SK-N-SH (cell line): ENCODE measurements around the gene BPIFA3. TPM values are rescaled to one million over a fixed set of nuclear protein-coding genes. Genes with fewer than 3 reads are reported as not detected.

Experiments used
- CTCF ChIA-PET: fragments of 300-600, 350-600 bp; formaldehyde crosslinking; extraction: SDS; loops from one replicate; lab custom pipeline; 2021; lab: Yijun Ruan, JAX
- POLR2A ChIA-PET: fragments of 350-600 bp; sonication (Branson Sonifier 250); formaldehyde crosslinking; extraction: SDS; loops from one replicate; lab custom pipeline; 2020; ENCODE audit warnings: antibody characterized with exemption, inconsistent platforms; lab: Yijun Ruan, JAX
- DNase-seq: peaks from one replicate; pipeline ENCODE4 v3.0.0; 2012
- H2AFZ ChIP-seq: fragments of 200-600 bp; sonication (generic); 2 replicates; pipeline ENCODE4 v1.8.1; 2016; ENCODE audit warnings: antibody characterized with exemption, mild to moderate bottlenecking, low read depth
- H3F3A ChIP-seq: fragments of 200-600 bp; sonication (generic); replicated peaks from 2 replicates; pipeline ENCODE3; 2016; ENCODE audit warnings: antibody characterized with exemption, mild to moderate bottlenecking; ENCODE audit not compliant: insufficient read depth
- H3K27ac ChIP-seq, 2 experiments: fragments of 200-500 bp in 1 of 2; fragments of 200-600 bp in 1 of 2; sonication (Bioruptor generic) in 1 of 2; sonication (generic), shearing (Covaris generic) in 1 of 2; 2 replicates each; pipeline versions ENCODE4 v1.5.1 to v1.6.1; 2014 to 2016; ENCODE audit warnings: low read depth in 2 of 2, inconsistent platforms in 1 of 2, low read length in 1 of 2, mild to moderate bottlenecking in 1 of 2, mixed read lengths in 1 of 2
- H3K27me3 ChIP-seq: fragments of 200-600 bp; sonication (generic), shearing (Covaris generic); 2 replicates; pipeline ENCODE4 v1.6.1; 2016; ENCODE audit warnings: mixed run types; ENCODE audit not compliant: insufficient read depth
- H3K36me3 ChIP-seq, 2 experiments: fragments of 200-500 bp in 1 of 2; fragments of 200-600 bp in 1 of 2; sonication (Bioruptor generic) in 1 of 2; sonication (generic) in 1 of 2; replicated peaks in 1 of 2; 2 replicates each; pipeline versions ENCODE3 to v1.5.1; 2014 to 2016; ENCODE audit warnings: low read length in 1 of 2, mild to moderate bottlenecking in 1 of 2; ENCODE audit not compliant: insufficient read depth in 2 of 2, control insufficient read depth in 1 of 2
- H3K4me1 ChIP-seq, 2 experiments: fragments of 200-500 bp in 1 of 2; fragments of 200-600 bp in 1 of 2; sonication (Bioruptor generic) in 1 of 2; sonication (generic), shearing (Covaris generic) in 1 of 2; 2 replicates each; pipeline versions ENCODE4 v1.5.1 to v1.6.1; 2014 to 2016; ENCODE audit warnings: low read depth in 1 of 2, low read length in 1 of 2, mixed run types in 1 of 2; ENCODE audit not compliant: insufficient read depth in 2 of 2, control insufficient read depth in 1 of 2
- H3K4me2 ChIP-seq: fragments of 200-600 bp; sonication (generic), shearing (Covaris generic); 2 replicates; pipeline ENCODE4 v1.6.1; 2017; ENCODE audit warnings: mixed run types
- H3K4me3 ChIP-seq, 2 experiments: fragments of 200-500 bp in 1 of 2; fragments of 200-600 bp in 1 of 2; sonication (Bioruptor generic) in 1 of 2; sonication (generic), shearing (Covaris generic) in 1 of 2; 2 replicates each; pipeline versions ENCODE4 v1.5.1 to v1.8.1; 2014 to 2016; ENCODE audit warnings: low read depth in 2 of 2, inconsistent platforms in 1 of 2, low read length in 1 of 2, mild to moderate bottlenecking in 1 of 2, mixed read lengths in 1 of 2, moderate library complexity in 1 of 2
- H3K79me2 ChIP-seq: fragments of 200-600 bp; sonication (generic); 2 replicates; pipeline ENCODE4 v1.8.1; 2017; ENCODE audit warnings: mild to moderate bottlenecking; ENCODE audit not compliant: insufficient read depth
- H3K9ac ChIP-seq: fragments of 200-600 bp; sonication (generic); 2 replicates; pipeline ENCODE4 v1.6.1; 2017; ENCODE audit warnings: mixed run types
- H3K9me2 ChIP-seq: fragments of 200-600 bp; sonication (generic); 2 replicates; pipeline ENCODE4 v1.6.1; 2017; ENCODE audit warnings: mixed run types
- H3K9me3 ChIP-seq: fragments of 200-600 bp; sonication (generic); 2 replicates; pipeline ENCODE4 v1.6.1; 2017; ENCODE audit warnings: mixed run types, mild to moderate bottlenecking, moderate library complexity
- H4K20me1 ChIP-seq: fragments of 200-600 bp; sonication (generic); 2 replicates; pipeline ENCODE4 v1.6.1; 2017; ENCODE audit warnings: mild to moderate bottlenecking, mixed run types; ENCODE audit not compliant: insufficient read depth
- CHD2 ChIP-seq: fragments of 150-350 bp; IDR thresholded peaks from 2 replicates; pipeline ENCODE4 v1.6.1; 2018; ENCODE audit warnings: low read length; ENCODE audit not compliant: partially characterized antibody
- CTCF ChIP-seq: fragments of 200-600 bp; sonication (generic); IDR thresholded peaks from 2 replicates; pipeline ENCODE4 v1.6.1; 2017; ENCODE audit warnings: antibody characterized with exemption, mild to moderate bottlenecking, moderate library complexity
- ELF1 ChIP-seq: IDR thresholded peaks from 2 replicates; pipeline ENCODE4 v1.4.0; 2012
- EP300 ChIP-seq, 2 experiments: IDR thresholded peaks; 2 replicates each; pipeline versions ENCODE4 v1.4.0 to v1.6.1; 2012; ENCODE audit warnings: borderline replicate concordance in 1 of 2, low read depth in 1 of 2, low read length in 1 of 2
- EZH2phosphoT487 ChIP-seq: fragments of 200-600 bp; sonication (generic); IDR thresholded peaks from 2 replicates; pipeline ENCODE4 v1.6.1; 2017; ENCODE audit warnings: low read depth, mixed run types, mild to moderate bottlenecking, antibody characterized with exemption, moderate library complexity, borderline replicate concordance
- FOXJ3 ChIP-seq: sonication (generic); formaldehyde crosslinking; IDR thresholded peaks from 2 replicates; pipeline ENCODE4 v1.5.1; 2020; ENCODE audit warnings: mild to moderate bottlenecking, missing genetic modification reagents
- GABPA ChIP-seq: IDR thresholded peaks from 2 replicates; pipeline ENCODE4 v1.4.0; 2012; ENCODE audit warnings: low read depth, mild to moderate bottlenecking
- NFIC ChIP-seq: IDR thresholded peaks from 2 replicates; pipeline ENCODE4 v1.4.0; 2012; ENCODE audit warnings: borderline replicate concordance
- NRF1 ChIP-seq: IDR thresholded peaks from 2 replicates; pipeline ENCODE4 v1.6.1; 2012; ENCODE audit warnings: low read depth, mild to moderate bottlenecking, low read length
- PBX3 ChIP-seq: IDR thresholded peaks from 2 replicates; pipeline ENCODE4; 2012
- POLR2AphosphoS5 ChIP-seq: IDR thresholded peaks from 2 replicates; pipeline ENCODE4 v1.6.1; 2012; ENCODE audit warnings: low read depth, low read length
- REST ChIP-seq: IDR thresholded peaks from 2 replicates; pipeline ENCODE4 v1.6.1; 2012; ENCODE audit warnings: mild to moderate bottlenecking, low read depth, low read length, moderate library complexity
- RFX5 ChIP-seq: IDR thresholded peaks from 2 replicates; pipeline ENCODE4 v1.6.1; 2012; ENCODE audit warnings: mild to moderate bottlenecking, improper control_type of control experiment, low read length
- SMC3 ChIP-seq: IDR thresholded peaks from 2 replicates; pipeline ENCODE4 v1.6.1; 2012; ENCODE audit warnings: low read depth, low read length, improper control_type of control experiment
- TCF12 ChIP-seq: IDR thresholded peaks from 2 replicates; pipeline ENCODE4 v1.4.0; 2012
- TEAD4 ChIP-seq: IDR thresholded peaks from 2 replicates; pipeline ENCODE4 v1.4.0; 2012; ENCODE audit warnings: mild to moderate bottlenecking, borderline replicate concordance; ENCODE audit not compliant: insufficient read depth
- USF1 ChIP-seq: IDR thresholded peaks from 2 replicates; pipeline ENCODE4 v1.4.0; 2012; ENCODE audit warnings: low read depth, borderline replicate concordance
- YY1 ChIP-seq: IDR thresholded peaks from 2 replicates; pipeline ENCODE4 v1.4.0; 2012; ENCODE audit warnings: low read depth, mild to moderate bottlenecking
- ZBTB33 ChIP-seq: IDR thresholded peaks from 2 replicates; pipeline ENCODE4 v1.4.0; 2012; ENCODE audit warnings: low read depth, borderline replicate concordance
- WGBS: methylation state at CpG from one replicate; pipeline ENCODE4 v1.1.6; 2017; ENCODE audit warnings: low lambda C conversion rate; 5-methylcytosine and 5-hydroxymethylcytosine counted together
- polyA plus RNA-seq, 3 experiments: library from polyadenylated mRNA; depleted of rRNA; stranded (reverse); fragments of >200 nt; gene quantifications; 2 replicates each; pipeline ENCODE4 v1.2.3, GENCODE V29; 2012

BPIFA3 gene
- not detected in 2 replicates for polyA plus RNA-seq (2012; rRNA removed)
- not detected in 2 replicates for polyA plus RNA-seq (2012; cell fraction: cytosol; rRNA removed)
- polyA plus RNA-seq (2012; cell fraction: nucleus; rRNA removed): not detected in 2 replicates

- Histone ChIP-seq H3K79me2 (no peaks in the 10 kb centered on the region), H3K36me3 (no peaks in the 10 kb centered on the region), H3K27ac (no peak within 1 kb of the TSS), H3K9me3 (no peaks in the 10 kb centered on the region), H3K4me1 (no peaks in the 10 kb centered on the region), H3F3A (no peaks in the 10 kb centered on the region), H4K20me1 (no peaks in the 10 kb centered on the region), H3K27me3 (peaks cover 7% of the 10 kb centered on the region; the same call in 1 of the 2 replicates), H3K4me2 (no peak within 1 kb of the TSS), H3K9ac (no peak within 1 kb of the TSS), H3K9me2 (no peaks in the 10 kb centered on the region), H2AFZ (no peak within 1 kb of the TSS), H3K4me3 (no peak within 1 kb of the TSS)
- 4% methylated on average over 2 of the region's 2 CpGs for WGBS
- no peak for DNase-seq
- CTCF ChIA-PET: no interaction called here
- POLR2A ChIA-PET: no interaction called here
- TF ChIP-seq ELF1 (no peak), SMC3 (no peak), GABPA (no peak), CTCF (no peak), YY1 (no peak), TCF12 (no peak), REST (no peak)
Measured at GRCh38 chr20:33217052-33217451, at the start of gene BPIFA3. BPIFA3 (plus strand) TSS chr20:33217352; CDS start chr20:33217537, 185 bp downstream.

- Histone ChIP-seq H4K20me1 (no peaks in the 10 kb centered on the region), H3K4me2 (no peak within 1 kb of the TSS), H3K4me1 (no peaks in the 10 kb centered on the region), H2AFZ (no peak within 1 kb of the TSS), H3K9me3 (peaks cover 4% of the 10 kb centered on the region; the same call in 1 of the 2 replicates), H3K4me3 (no peak within 1 kb of the TSS), H3K9me2 (no peaks in the 10 kb centered on the region), H3K36me3 (no peaks in the 10 kb centered on the region), H3K79me2 (no peaks in the 10 kb centered on the region), H3K27me3 (peaks cover 23% of the 10 kb centered on the region; the same call in 1 of the 2 replicates), H3F3A (no peaks in the 10 kb centered on the region), H3K9ac (no peak within 1 kb of the TSS), H3K27ac (no peak within 1 kb of the TSS)
- no peak for DNase-seq
- 21% methylated on average over 8 of the region's 8 CpGs for WGBS
- ChIA-PET CTCF (no interaction called here), POLR2A (no interaction called here)
- TF ChIP-seq POLR2AphosphoS5: no peak
- TF ChIP-seq NRF1: no peak
- TF ChIP-seq TCF12: no peak
- no peak for TF ChIP-seq EZH2phosphoT487
- no peak for TF ChIP-seq CHD2
- TF ChIP-seq ELF1: no peak
- TF ChIP-seq FOXJ3 (CRISPR knock-in tag): no peak
- TF ChIP-seq NFIC: no peak
- TF ChIP-seq USF1: no peak
- TF ChIP-seq EP300 (IDR thresholded peaks at IDR 0.05; ENCODE audit: borderline replicate concordance in 1 of 2, low read depth in 1 of 2, low read length in 1 of 2): no peak
- TF ChIP-seq TEAD4: no peak
- no peak for TF ChIP-seq RFX5
- no peak for TF ChIP-seq PBX3
- no peak for TF ChIP-seq ZBTB33
- no peak for TF ChIP-seq GABPA
Measured at GRCh38 chr20:33167859-33168258, 49.3 kb upstream of the BPIFA3 start, which contains the start of gene BPIFA2. BPIFA2 (plus strand) TSS chr20:33168159; CDS start chr20:33169146, 987 bp downstream.
